ENCODE results near the gene CLCN6. TPM values are rescaled to one million over a fixed set of nuclear protein-coding genes. Genes with fewer than 3 reads are reported as not detected.

The CLCN6 gene
- total and polyA plus RNA-seq, 2 of the 13 experiments (the other 11 are each of a cell fraction or from before 2014, with no cell fraction given): 14.9 to 19.3 TPM

DNA sequence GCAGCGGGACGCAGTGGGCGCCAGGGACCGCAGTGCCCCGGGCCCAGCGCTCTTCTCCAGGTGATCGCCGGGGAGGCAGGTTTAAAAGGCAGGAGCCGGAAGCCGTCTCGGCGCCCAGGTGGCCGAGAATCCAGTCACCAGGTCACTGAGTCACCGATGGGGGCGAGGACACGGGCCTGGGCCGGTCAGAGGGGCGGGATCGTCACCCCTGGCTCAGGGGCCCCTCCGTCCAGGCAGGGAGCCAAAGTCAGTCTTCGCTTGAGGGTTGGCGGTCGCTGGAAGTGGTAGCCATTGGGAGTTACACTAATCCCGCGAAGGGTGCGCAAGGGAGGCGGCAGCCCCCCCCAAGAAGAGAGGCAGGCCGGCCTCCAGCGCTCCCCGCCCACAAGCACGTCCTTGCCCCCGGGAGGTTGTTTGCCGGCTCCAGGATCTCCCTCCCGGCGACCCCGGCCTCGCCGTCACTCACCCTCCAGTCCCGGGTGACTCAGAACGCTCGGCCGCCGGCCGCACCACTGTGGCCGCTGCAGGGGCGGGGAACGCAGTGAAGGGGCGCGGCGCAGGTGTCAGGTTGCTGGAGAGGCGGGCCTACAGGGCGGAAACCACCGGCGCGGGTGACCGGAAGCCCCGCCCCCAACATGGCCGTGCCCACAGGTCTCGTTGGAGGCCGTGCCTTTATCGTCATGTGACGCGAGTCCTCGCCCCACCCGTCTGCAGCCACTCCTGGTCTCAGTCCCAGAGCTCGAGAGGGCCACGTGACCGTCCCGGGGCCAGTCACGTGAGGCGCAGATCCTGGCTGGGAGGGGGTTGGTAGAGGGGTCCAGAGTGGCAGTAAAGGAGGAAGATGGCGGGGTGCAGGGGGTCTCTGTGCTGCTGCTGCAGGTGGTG, at the start of gene CLCN6, which contains the start of gene MTHFR (continued):
- TF ChIP-seq, protein P1, sequence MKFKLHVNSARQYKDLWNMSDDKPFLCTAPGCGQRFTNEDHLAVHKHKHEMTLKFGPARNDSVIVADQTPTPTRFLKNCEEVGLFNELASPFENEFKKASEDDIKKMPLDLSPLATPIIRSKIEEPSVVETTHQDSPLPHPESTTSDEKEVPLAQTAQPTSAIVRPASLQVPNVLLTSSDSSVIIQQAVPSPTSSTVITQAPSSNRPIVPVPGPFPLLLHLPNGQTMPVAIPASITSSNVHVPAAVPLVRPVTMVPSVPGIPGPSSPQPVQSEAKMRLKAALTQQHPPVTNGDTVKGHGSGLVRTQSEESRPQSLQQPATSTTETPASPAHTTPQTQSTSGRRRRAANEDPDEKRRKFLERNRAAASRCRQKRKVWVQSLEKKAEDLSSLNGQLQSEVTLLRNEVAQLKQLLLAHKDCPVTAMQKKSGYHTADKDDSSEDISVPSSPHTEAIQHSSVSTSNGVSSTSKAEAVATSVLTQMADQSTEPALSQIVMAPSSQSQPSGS (CRISPR knock-in tag; IDR thresholded peaks at IDR 0.05): peak; percentile 57
- peak; percentile 66; the same call in 1 of the 2 replicates for TF ChIP-seq ARNT2 (CRISPR knock-in tag; IDR thresholded peaks at IDR 0.05; ENCODE audit: low read depth)
- TF ChIP-seq, protein P2, sequence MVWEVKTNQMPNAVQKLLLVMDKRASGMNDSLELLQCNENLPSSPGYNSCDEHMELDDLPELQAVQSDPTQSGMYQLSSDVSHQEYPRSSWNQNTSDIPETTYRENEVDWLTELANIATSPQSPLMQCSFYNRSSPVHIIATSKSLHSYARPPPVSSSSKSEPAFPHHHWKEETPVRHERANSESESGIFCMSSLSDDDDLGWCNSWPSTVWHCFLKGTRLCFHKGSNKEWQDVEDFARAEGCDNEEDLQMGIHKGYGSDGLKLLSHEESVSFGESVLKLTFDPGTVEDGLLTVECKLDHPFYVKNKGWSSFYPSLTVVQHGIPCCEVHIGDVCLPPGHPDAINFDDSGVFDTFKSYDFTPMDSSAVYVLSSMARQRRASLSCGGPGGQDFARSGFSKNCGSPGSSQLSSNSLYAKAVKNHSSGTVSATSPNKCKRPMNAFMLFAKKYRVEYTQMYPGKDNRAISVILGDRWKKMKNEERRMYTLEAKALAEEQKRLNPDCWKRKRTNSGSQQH (CRISPR knock-in tag; IDR thresholded peaks at IDR 0.05; ENCODE audit: low read depth): peak; percentile 62; the same call in 1 of the 2 replicates
- peak; percentile 79 for TF ChIP-seq SALL2 (CRISPR knock-in tag; IDR thresholded peaks at IDR 0.05)
- no peak for TF ChIP-seq MBNL3 (CRISPR knock-in tag; conservative IDR thresholded peaks at IDR 0.05)
- TF ChIP-seq HCFC1 (IDR thresholded peaks at IDR 0.05; ENCODE audit: low read depth, low read length): peak; percentile 58
- TF ChIP-seq MED1 (CRISPR knock-in tag; IDR thresholded peaks at IDR 0.05): peak; percentile 58; the same call in 1 of the 2 replicates
- TF ChIP-seq, protein P3, sequence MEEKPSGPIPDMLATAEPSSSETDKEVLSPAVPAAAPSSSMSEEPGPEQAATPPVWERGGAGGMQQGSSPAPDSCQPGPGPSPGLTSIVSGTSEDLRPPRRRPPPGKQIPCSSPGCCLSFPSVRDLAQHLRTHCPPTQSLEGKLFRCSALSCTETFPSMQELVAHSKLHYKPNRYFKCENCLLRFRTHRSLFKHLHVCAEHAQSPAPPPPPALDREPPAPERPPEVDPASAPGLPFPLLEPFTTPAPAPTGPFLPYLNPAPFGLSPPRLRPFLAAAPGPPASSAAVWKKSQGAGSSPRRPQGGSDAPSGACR (CRISPR knock-in tag; IDR thresholded peaks at IDR 0.05): peak; percentile 43; the same call in 1 of the 2 replicates
- TF ChIP-seq JUN (CRISPR knock-in tag; IDR thresholded peaks at IDR 0.05): peak; percentile 39; the same call in 1 of the 2 replicates
- TF ChIP-seq, protein P4, sequence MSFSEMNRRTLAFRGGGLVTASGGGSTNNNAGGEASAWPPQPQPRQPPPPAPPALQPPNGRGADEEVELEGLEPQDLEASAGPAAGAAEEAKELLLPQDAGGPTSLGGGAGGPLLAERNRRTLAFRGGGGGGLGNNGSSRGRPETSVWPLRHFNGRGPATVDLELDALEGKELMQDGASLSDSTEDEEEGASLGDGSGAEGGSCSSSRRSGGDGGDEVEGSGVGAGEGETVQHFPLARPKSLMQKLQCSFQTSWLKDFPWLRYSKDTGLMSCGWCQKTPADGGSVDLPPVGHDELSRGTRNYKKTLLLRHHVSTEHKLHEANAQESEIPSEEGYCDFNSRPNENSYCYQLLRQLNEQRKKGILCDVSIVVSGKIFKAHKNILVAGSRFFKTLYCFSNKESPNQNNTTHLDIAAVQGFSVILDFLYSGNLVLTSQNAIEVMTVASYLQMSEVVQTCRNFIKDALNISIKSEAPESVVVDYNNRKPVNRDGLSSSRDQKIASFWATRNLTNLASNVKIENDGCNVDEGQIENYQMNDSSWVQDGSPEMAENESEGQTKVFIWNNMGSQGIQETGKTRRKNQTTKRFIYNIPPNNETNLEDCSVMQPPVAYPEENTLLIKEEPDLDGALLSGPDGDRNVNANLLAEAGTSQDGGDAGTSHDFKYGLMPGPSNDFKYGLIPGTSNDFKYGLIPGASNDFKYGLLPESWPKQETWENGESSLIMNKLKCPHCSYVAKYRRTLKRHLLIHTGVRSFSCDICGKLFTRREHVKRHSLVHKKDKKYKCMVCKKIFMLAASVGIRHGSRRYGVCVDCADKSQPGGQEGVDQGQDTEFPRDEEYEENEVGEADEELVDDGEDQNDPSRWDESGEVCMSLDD (CRISPR knock-in tag; IDR thresholded peaks at IDR 0.05; ENCODE audit: borderline replicate concordance): peak; percentile 19; the same call in 1 of the 2 replicates
- TF ChIP-seq RXRB (CRISPR knock-in tag; IDR thresholded peaks at IDR 0.05; ENCODE audit: borderline replicate concordance): peak; percentile 37; the same call in 1 of the 2 replicates
- no peak for TF ChIP-seq IKZF1 (IDR thresholded peaks at IDR 0.05)
- TF ChIP-seq SP2 (CRISPR knock-in tag; IDR thresholded peaks at IDR 0.05): peak; percentile 89
- no peak; the same call in 1 of the 2 replicates for TF ChIP-seq PAX8 (CRISPR knock-in tag; IDR thresholded peaks at IDR 0.05; ENCODE audit: borderline replicate concordance)
- TF ChIP-seq, protein P5, sequence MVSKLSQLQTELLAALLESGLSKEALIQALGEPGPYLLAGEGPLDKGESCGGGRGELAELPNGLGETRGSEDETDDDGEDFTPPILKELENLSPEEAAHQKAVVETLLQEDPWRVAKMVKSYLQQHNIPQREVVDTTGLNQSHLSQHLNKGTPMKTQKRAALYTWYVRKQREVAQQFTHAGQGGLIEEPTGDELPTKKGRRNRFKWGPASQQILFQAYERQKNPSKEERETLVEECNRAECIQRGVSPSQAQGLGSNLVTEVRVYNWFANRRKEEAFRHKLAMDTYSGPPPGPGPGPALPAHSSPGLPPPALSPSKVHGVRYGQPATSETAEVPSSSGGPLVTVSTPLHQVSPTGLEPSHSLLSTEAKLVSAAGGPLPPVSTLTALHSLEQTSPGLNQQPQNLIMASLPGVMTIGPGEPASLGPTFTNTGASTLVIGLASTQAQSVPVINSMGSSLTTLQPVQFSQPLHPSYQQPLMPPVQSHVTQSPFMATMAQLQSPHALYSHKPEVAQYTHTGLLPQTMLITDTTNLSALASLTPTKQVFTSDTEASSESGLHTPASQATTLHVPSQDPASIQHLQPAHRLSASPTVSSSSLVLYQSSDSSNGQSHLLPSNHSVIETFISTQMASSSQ (IDR thresholded peaks at IDR 0.05; ENCODE audit: low read depth): no peak
- TF ChIP-seq, protein P5 (CRISPR knock-in tag; IDR thresholded peaks at IDR 0.05; ENCODE audit: borderline replicate concordance): peak; percentile 59
- no peak for TF ChIP-seq ZNF253 (CRISPR knock-in tag; IDR thresholded peaks at IDR 0.05; ENCODE audit: borderline replicate concordance)

Measured in HepG2 (cell line).